ENCODE data around the gene STK11IP. TPM values are rescaled to one million over a fixed set of nuclear protein-coding genes. Genes with fewer than 3 reads are reported as not detected.

The STK11IP gene
- total and polyA plus RNA-seq, 2 of the 13 experiments (the other 11 are each of a cell fraction or from before 2014, with no cell fraction given), result 12.8 to 24.0 TPM

DNA sequence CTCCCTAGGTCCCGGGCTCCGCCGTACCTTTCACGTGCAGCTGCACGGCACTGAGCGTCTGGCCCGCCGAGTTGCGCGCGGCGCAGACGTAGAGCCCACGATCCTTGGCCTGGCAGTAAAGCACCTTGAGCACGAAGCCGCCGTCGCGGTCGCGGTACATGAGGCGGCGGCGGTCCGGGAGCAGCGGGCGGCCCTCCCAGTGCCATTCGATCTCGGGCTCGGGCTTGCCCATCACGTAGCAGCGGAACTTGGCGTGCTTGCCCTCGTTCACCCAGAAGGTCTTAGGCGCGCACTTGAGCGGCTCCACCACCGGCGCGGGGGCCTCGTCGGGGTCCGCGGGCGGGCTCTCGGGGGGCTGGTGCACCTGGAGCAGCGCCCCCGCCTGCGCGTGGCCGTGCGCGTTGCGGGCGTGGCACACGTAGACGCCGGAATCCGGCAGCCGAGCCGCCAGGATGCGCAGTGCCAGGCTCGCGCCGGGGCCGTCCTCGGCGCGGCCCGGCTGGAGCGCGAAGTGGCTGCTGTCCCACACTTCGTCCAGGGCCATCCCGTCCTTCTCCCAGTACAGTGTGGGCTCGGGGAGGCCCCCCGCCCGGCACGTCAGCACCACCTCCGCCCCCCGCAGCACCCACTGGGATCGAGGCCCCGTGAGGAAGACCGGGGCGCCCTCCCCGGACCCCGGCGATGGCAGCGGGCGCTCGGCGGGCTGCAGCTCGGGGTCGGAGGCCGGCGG, 27.3 kb upstream of the STK11IP start (continued):
- no peak for TF ChIP-seq CBX2 (IDR thresholded peaks at IDR 0.05; ENCODE audit: low read depth, low read length)
- peak; percentile 66; the same call in 1 of the 2 replicates for TF ChIP-seq CBX2 (CRISPR knock-in tag; IDR thresholded peaks at IDR 0.05; ENCODE audit: low read depth)
- no peak for TF ChIP-seq KDM4B (CRISPR knock-in tag; IDR thresholded peaks at IDR 0.05)
- TF ChIP-seq ZBTB38 (CRISPR knock-in tag; IDR thresholded peaks at IDR 0.05), result peak; percentile 100
- TF ChIP-seq MTA3 (CRISPR knock-in tag; IDR thresholded peaks at IDR 0.05), result no peak
- no peak for TF ChIP-seq ZNF761 (CRISPR knock-in tag; conservative IDR thresholded peaks at IDR 0.05)
- 0 out of 2 replicates have a peak, but pooled peaks have one; percentile 16 for TF ChIP-seq EED (CRISPR knock-in tag; IDR thresholded peaks at IDR 0.05)
- TF ChIP-seq NR2F1 (CRISPR knock-in tag; IDR thresholded peaks at IDR 0.05), result no peak
- TF ChIP-seq ZNF549 (CRISPR knock-in tag; IDR thresholded peaks at IDR 0.05), result no peak
- TF ChIP-seq, protein P1, sequence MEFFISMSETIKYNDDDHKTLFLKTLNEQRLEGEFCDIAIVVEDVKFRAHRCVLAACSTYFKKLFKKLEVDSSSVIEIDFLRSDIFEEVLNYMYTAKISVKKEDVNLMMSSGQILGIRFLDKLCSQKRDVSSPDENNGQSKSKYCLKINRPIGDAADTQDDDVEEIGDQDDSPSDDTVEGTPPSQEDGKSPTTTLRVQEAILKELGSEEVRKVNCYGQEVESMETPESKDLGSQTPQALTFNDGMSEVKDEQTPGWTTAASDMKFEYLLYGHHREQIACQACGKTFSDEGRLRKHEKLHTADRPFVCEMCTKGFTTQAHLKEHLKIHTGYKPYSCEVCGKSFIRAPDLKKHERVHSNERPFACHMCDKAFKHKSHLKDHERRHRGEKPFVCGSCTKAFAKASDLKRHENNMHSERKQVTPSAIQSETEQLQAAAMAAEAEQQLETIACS (CRISPR knock-in tag; IDR thresholded peaks at IDR 0.05), result peak; percentile 78; the same call in 1 of the 2 replicates
- no peak for TF ChIP-seq ZNF143 (CRISPR knock-in tag; IDR thresholded peaks at IDR 0.05)
- peak; percentile 64 for TF ChIP-seq HNRNPL (IDR thresholded peaks at IDR 0.05; ENCODE audit: low read depth, low read length)
- 0 out of 2 replicates have a peak, but pooled peaks have one; percentile 10 for TF ChIP-seq NFKB2 (CRISPR knock-in tag; IDR thresholded peaks at IDR 0.05; ENCODE audit: borderline replicate concordance)
- no peak for TF ChIP-seq SP4 (CRISPR knock-in tag; IDR thresholded peaks at IDR 0.05)
- TF ChIP-seq ZNF281 (CRISPR knock-in tag; IDR thresholded peaks at IDR 0.05; ENCODE audit: borderline replicate concordance), result 0 out of 2 replicates have a peak, but pooled peaks have one; percentile 4
- no peak; the same call in none of the 2 replicates for TF ChIP-seq NR1H2 (CRISPR knock-in tag; IDR thresholded peaks at IDR 0.05; ENCODE audit: borderline replicate concordance, low read depth)
- 0 out of 2 replicates have a peak, but pooled peaks have one; percentile 43 for TF ChIP-seq ZHX2 (IDR thresholded peaks at IDR 0.05; ENCODE audit: low read depth)
- TF ChIP-seq ZHX2 (CRISPR knock-in tag; IDR thresholded peaks at IDR 0.05; ENCODE audit: borderline replicate concordance), result no peak
- TF ChIP-seq ETV6 (CRISPR knock-in tag; conservative IDR thresholded peaks at IDR 0.05), result no peak
- TF ChIP-seq ELF3 (CRISPR knock-in tag; IDR thresholded peaks at IDR 0.05), result 0 out of 2 replicates have a peak, but pooled peaks have one; percentile 20
- TF ChIP-seq ZNF333 (CRISPR knock-in tag; IDR thresholded peaks at IDR 0.05; ENCODE audit: borderline replicate concordance), result peak; percentile 16; the same call in 1 of the 2 replicates

All from HepG2 (cell line).